ENCODE data around the gene SASH1. TPM values are rescaled to one million over a fixed set of nuclear protein-coding genes. Genes with fewer than 3 reads are reported as not detected.
A peak's percentile ranks its signal among the peaks of the same experiment; 100 is the strongest.

The SASH1 gene
- total RNA-seq, 2 donors from 2014 or later: 77.0 to 82.3 TPM

- ATAC-seq (ENCODE audit: insufficient number of reproducible peaks, low FRiP score, low read depth): no peak
- no peak for DNase-seq (ENCODE audit: low spot score)
- no peak for TF ChIP-seq CTCF (IDR thresholded peaks at IDR 0.05)
- no peaks in the 10 kb centered on the region for H3K9me3 ChIP-seq
- peaks cover 25 to 64% of the 10 kb centered on the region in 2 donors for H3K4me1 ChIP-seq (ENCODE audit: control insufficient read depth in 1 of 2, low read depth in 2 of 2)
- H3K4me3 ChIP-seq: no peak overlapping the region
- H3K36me3 ChIP-seq: no peaks in the 10 kb centered on the region
- H3K27me3 ChIP-seq (replicated peaks; ENCODE audit: insufficient read depth): no peaks in the 10 kb centered on the region
- peak overlapping the region; percentile 46 to 55 for H3K27ac ChIP-seq
These were observed 122.3 kb downstream of the SASH1 start for GRCh38 chr6:148465011-148465335.

- peak overlapping the region; percentile 10 for H3K4me3 ChIP-seq
- no peaks in the 10 kb centered on the region for H3K9me3 ChIP-seq
- H3K27ac ChIP-seq: peak overlapping the region; percentile 55 to 73
- H3K4me1 ChIP-seq (ENCODE audit: control insufficient read depth in 1 of 2, low read depth in 2 of 2): peaks cover 25 to 64% of the 10 kb centered on the region in 2 donors
- H3K27me3 ChIP-seq (replicated peaks; ENCODE audit: insufficient read depth): no peaks in the 10 kb centered on the region
- no peaks in the 10 kb centered on the region for H3K36me3 ChIP-seq
- no peak for DNase-seq (ENCODE audit: low spot score)
- no peak for TF ChIP-seq CTCF (IDR thresholded peaks at IDR 0.05)
- no peak for ATAC-seq (ENCODE audit: insufficient number of reproducible peaks, low FRiP score, low read depth)
These were observed 123.0 kb downstream of the SASH1 start for GRCh38 chr6:148465670-148466069.

- ATAC-seq (ENCODE audit: insufficient number of reproducible peaks, low FRiP score, low read depth) (no peak), DNase-seq (ENCODE audit: low spot score) (no peak)
- H3K9me3 ChIP-seq: no peaks in the 10 kb centered on the region
- no peaks in the 10 kb centered on the region for H3K27me3 ChIP-seq (replicated peaks; ENCODE audit: insufficient read depth)
- H3K4me1 ChIP-seq (ENCODE audit: control insufficient read depth in 1 of 2, low read depth in 2 of 2): peaks cover 25 to 66% of the 10 kb centered on the region in 2 donors
- peak overlapping the region; percentile 55 to 73 for H3K27ac ChIP-seq
- H3K36me3 ChIP-seq: no peaks in the 10 kb centered on the region
- no peak overlapping the region for H3K4me3 ChIP-seq
- peak; percentile 30 for TF ChIP-seq CTCF (IDR thresholded peaks at IDR 0.05)
These were observed 123.5 kb downstream of the SASH1 start for GRCh38 chr6:148466158-148466557.

- Histone ChIP-seq H3K27me3 (replicated peaks; ENCODE audit: insufficient read depth) (no peaks in the 10 kb centered on the region), H3K4me1 (ENCODE audit: control insufficient read depth in 1 of 2, low read depth in 2 of 2) (peaks cover 13 to 67% of the 10 kb centered on the region in 2 donors), H3K9me3 (no peaks in the 10 kb centered on the region), H3K4me3 (no peak overlapping the region), H3K36me3 (no peaks in the 10 kb centered on the region), H3K27ac (no peak overlapping the region)
- ATAC-seq (ENCODE audit: insufficient number of reproducible peaks, low FRiP score, low read depth): no peak
- no peak for TF ChIP-seq CTCF (IDR thresholded peaks at IDR 0.05)
- no peak for DNase-seq (ENCODE audit: low spot score)
These were observed 125.3 kb downstream of the SASH1 start for GRCh38 chr6:148467926-148468325.

- ATAC-seq (ENCODE audit: insufficient number of reproducible peaks, low FRiP score, low read depth) (no peak), DNase-seq (ENCODE audit: low spot score) (no peak)
- TF ChIP-seq CTCF (IDR thresholded peaks at IDR 0.05): no peak
- no peaks in the 10 kb centered on the region for H3K27me3 ChIP-seq (replicated peaks; ENCODE audit: insufficient read depth)
- H3K27ac ChIP-seq: no peak overlapping the region
- H3K9me3 ChIP-seq: no peaks in the 10 kb centered on the region
- H3K4me3 ChIP-seq: no peak overlapping the region
- H3K36me3 ChIP-seq: peaks cover under 1% of the 10 kb centered on the region
- peaks cover 8 to 50% of the 10 kb centered on the region in 2 donors for H3K4me1 ChIP-seq (ENCODE audit: control insufficient read depth in 1 of 2, low read depth in 2 of 2)
These were observed 127.5 kb downstream of the SASH1 start for GRCh38 chr6:148470156-148470555.

All from thoracic aorta (tissue), 2 donors.